HS-5 (cell line): Measurements from ENCODE around the gene TTBK2.

Experiments
- DNase-seq: peaks from one replicate; pipeline ENCODE4 v3.0.0-alpha.2; 2012; ENCODE audit warnings: low read depth

Gene TTBK2

GRCh38 chr15:42726114-42726513 is 194.5 kb downstream of the TTBK2 start:
- DNase-seq: no peak

- DNase-seq: no peak
These were observed 195.2 kb downstream of the TTBK2 start for GRCh38 chr15:42725331-42725903.

- DNase-seq: no peak
These were observed 196.3 kb downstream of the TTBK2 start for GRCh38 chr15:42724276-42724675.

GRCh38 chr15:42723068-42723467 is 197.5 kb downstream of the TTBK2 start:
- no peak for DNase-seq

- DNase-seq: no peak
These were observed 198.7 kb downstream of the TTBK2 start for GRCh38 chr15:42721916-42722315.

GRCh38 chr15:42721016-42721415 is 199.6 kb downstream of the TTBK2 start:
- no peak for DNase-seq

- DNase-seq: no peak
These were observed 200.5 kb downstream of the TTBK2 start for GRCh38 chr15:42720071-42720470.

- no peak for DNase-seq
These were observed 201.5 kb downstream of the TTBK2 start for GRCh38 chr15:42719043-42719442.

GRCh38 chr15:42716626-42717025 is 204.0 kb downstream of the TTBK2 start:
- no peak for DNase-seq

GRCh38 chr15:42716125-42716524 is 204.5 kb downstream of the TTBK2 start:
- DNase-seq: no peak

- DNase-seq: no peak
These were observed 208.0 kb downstream of the TTBK2 start for GRCh38 chr15:42712584-42712983.

- DNase-seq: no peak
These were observed 208.8 kb downstream of the TTBK2 start for GRCh38 chr15:42711746-42712145.

- no peak for DNase-seq
These were observed 209.9 kb downstream of the TTBK2 start for GRCh38 chr15:42710662-42711061.

GRCh38 chr15:42707873-42708544 is 212.6 kb downstream of the TTBK2 start:
- no peak for DNase-seq

GRCh38 chr15:42707068-42707467 is 213.5 kb downstream of the TTBK2 start:
- DNase-seq: no peak

- DNase-seq: no peak
These were observed 215.2 kb downstream of the TTBK2 start for GRCh38 chr15:42705336-42705735.

GRCh38 chr15:42704492-42704926 is 216.1 kb downstream of the TTBK2 start:
- peak; percentile 15 for DNase-seq

GRCh38 chr15:42696626-42697025 is 224.0 kb downstream of the TTBK2 start:
- no peak for DNase-seq

GRCh38 chr15:42695527-42696071 is 225.0 kb downstream of the TTBK2 start:
- DNase-seq: no peak

GRCh38 chr15:42694398-42694797 is 226.2 kb downstream of the TTBK2 start:
- no peak for DNase-seq

GRCh38 chr15:42693942-42694341 is 226.6 kb downstream of the TTBK2 start:
- no peak for DNase-seq

- no peak for DNase-seq
These were observed 227.1 kb downstream of the TTBK2 start for GRCh38 chr15:42693496-42693895.

GRCh38 chr15:42692997-42693396 is 227.6 kb downstream of the TTBK2 start:
- no peak for DNase-seq

GRCh38 chr15:42692536-42692935 is 228.0 kb downstream of the TTBK2 start:
- DNase-seq: no peak
